HepG2 (cell line): ENCODE results near the gene MYH7.

ENCODE experiments used
- FOXK1 ChIP-seq: sonication (generic); formaldehyde crosslinking; IDR thresholded peaks from 2 replicates; pipeline ENCODE4 v1.4.0; 2020; ENCODE audit warnings: low read depth, missing genetic modification reagents, borderline replicate concordance
- IRF2 ChIP-seq: IDR thresholded peaks from 2 replicates; pipeline ENCODE4 v1.6.1; 2018; ENCODE audit warnings: missing genetic modification reagents, missing compliant biosample characterization
- MAFF ChIP-seq: IDR thresholded peaks from 2 replicates; pipeline ENCODE4 v1.6.1; 2011; ENCODE audit warnings: low read depth, low read length, improper control_type of control experiment

- TF ChIP-seq IRF2 (CRISPR knock-in tag) (no peak), FOXK1 (CRISPR knock-in tag) (no peak), MAFF (no peak)
Observed at GRCh38 chr14:23434488-23435222, 805 bp downstream of the MYH7 start.
